Lung microvascular endothelial cell (primary cell): ENCODE results near the gene ADGRL3. TPM values are rescaled to one million over a fixed set of nuclear protein-coding genes. Genes with fewer than 3 reads are reported as not detected.
"Not testable (repeated sequence)": the region's sequence is repeated elsewhere in the genome, so short reads cannot be mapped to it uniquely, and the experiment has no call there.

ENCODE experiments used
- DNase-seq, 2 donors: peaks; one replicate each; pipeline versions ENCODE4 v3.0.0 to v3.0.0-alpha.2; 2010; ENCODE audit warnings: low read depth in 2 of 2
- total RNA-seq: library from RNA; depleted of rRNA; stranded (reverse); fragments of >200 nt; gene quantifications from 2 replicates; pipeline ENCODE4 v1.2.1, GENCODE V29; 2014

Gene ADGRL3
- total RNA-seq, 1 donor from 2014 or later: 1.6 TPM

DNA sequence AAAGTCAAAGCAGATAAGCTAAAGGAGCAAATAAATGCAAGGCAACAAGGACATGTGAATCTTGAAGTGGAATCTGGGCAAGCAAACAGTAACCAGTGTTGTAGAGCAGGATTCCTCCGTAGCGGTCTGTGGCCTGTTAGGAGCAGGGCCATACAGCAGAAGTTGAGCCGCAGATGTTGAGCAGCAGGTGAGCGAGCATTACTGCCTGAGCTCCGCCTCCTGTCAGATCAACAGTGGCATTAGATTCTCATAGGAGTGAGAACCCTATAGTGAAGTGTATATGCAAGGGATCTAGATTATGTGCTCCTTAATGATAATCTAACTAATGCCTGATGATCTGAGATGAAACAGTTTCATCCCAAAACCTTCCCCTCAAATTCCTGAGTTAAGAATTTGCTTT is 550.7 kb downstream of the ADGRL3 start:
- no peak for DNase-seq

- DNase-seq: no peak
Measured at GRCh38 chr4:61752617-61753016, 552.5 kb downstream of the ADGRL3 start.

DNA sequence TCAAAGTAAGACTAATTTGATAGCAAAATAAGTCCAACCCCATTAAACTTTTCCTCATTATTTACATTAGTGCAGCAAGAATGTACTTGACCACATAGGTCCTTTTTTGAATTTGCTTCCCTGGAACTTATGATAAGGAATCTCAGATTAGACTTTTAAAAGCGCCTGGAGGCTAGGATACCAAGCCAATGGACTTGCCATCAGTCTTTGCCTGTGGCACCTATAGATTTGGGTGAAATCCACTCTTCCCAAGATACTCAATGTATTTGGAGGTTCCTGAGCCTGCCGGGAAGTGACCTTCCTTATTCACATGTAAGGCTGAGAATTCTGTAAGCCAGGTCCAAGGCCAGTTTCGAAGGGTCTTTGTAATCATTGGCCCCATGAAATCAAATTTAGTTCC is 553.6 kb downstream of the ADGRL3 start:
- no peak for DNase-seq

DNA sequence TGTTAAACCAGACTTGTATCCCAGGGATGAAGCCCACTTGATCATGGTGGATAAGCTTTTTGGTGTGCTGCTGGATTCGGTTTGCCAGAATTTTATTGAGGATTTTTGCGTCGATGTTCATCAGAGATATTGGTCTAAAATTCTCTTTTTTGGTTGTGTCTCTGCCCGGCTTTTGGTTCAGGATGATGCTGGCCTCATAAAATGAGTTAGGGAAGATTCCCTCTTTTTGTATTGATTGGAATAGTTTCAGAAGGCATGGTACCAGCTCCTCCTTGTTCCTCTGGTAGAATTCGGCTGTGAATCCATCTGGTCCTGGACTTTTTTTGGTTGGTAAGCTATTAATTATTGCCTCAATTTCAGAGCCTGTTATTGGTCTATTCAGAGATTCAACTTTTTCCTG is 556.8 kb downstream of the ADGRL3 start:
- DNase-seq: not testable (repeated sequence)

- DNase-seq: not testable (repeated sequence)
Measured at GRCh38 chr4:61757983-61758382, 557.9 kb downstream of the ADGRL3 start.

GRCh38 chr4:61758596-61758995 is 558.5 kb downstream of the ADGRL3 start:
- not testable (repeated sequence) for DNase-seq

DNA sequence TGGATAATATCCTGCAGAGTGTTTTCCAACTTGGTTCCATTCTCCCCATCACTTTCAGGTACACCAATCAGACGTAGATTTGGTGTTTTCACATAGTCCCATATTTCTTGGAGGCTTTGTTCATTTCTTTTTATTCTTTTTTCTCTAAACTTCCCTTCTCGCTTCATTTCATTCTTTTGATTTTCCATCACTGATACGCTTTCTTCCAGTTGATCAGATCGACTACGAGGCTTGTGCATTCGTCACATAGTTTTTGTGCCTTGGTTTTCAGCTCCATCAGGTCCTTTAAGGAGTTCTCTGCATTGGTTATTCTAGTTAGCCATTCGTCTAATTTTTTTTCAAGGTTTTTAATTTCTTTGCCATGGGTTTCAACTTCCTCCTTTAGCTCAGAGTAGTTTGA is 559.1 kb downstream of the ADGRL3 start:
- DNase-seq: not testable (repeated sequence)

DNA sequence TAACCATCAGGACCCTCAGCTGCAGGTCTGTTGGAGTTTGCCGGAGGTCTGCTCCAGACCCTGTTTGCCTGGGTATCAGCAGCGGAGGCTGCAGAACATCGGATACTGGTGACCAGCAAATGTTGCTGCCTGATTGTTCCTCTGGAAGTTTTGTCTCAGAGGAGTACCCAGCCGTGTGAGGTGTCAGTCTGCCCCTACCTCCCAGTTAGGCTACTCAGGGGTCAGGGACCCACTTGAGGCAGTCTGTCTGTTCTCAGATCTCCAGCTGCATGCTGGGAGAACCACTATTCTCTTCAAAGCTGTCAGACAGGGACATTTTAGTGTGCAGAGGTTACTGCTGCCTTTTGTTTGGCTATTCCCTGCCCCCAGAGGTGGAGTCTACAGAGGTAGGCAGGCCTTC is 559.8 kb downstream of the ADGRL3 start:
- DNase-seq: not testable (repeated sequence)

GRCh38 chr4:61760820-61761219 is 560.7 kb downstream of the ADGRL3 start:
- DNase-seq: no peak

GRCh38 chr4:61762722-61763627 is 562.8 kb downstream of the ADGRL3 start:
- DNase-seq: no peak

- DNase-seq: no peak
Measured at GRCh38 chr4:61763682-61764081, 563.6 kb downstream of the ADGRL3 start.

DNA sequence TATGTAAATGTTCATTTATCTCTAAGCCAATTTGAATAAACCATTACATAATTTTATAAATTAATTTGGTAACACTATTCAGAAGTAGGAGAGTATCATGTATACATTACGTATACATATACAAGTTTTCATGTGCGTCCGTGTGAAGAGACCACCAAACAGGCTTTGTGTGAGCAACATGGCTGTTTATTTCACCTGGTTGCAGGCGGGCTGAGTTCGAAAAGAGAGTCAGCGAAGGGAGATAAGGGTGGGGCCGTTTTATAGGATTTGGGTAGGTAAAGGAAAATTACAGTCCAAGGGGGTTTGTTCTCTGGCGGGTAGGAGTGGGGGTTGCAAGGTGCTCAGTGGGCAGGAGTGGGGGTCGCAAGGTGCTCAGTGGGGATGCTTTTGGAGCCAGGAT is 564.0 kb downstream of the ADGRL3 start:
- not testable (repeated sequence) for DNase-seq

DNA sequence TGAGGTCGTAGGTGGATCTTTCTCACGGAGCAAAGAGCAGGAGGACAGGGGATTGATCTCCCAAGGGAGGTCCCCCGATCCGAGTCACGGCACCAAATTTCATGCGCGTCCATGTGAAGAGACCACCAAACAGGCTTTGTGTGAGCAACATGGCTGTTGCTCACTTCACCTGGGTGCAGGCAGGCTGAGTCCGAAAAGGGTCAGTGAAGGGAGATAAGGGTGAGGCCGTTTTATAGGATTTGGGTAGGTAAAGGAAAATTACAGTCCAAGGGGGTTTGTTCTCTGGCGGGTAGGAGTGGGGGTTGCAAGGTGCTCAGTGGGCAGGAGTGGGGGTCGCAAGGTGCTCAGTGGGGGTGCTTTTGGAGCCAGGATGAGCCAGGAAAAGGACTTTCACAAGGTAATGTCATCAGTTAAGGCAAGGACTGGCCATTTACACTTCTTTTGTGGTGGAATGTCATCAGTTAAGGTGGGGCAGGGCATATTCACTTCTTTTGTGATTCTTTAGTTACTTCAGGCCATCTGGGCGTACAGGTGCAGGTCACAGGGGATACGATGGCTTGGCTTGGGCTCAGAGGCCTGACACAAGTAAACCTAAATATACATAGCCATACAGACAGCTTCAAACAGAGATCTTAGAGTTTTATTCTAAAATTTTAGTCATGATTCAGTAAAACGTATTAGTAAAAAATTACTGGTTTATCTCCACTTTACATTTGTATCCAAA is 569.5 kb downstream of the ADGRL3 start:
- not testable (repeated sequence) for DNase-seq

DNA sequence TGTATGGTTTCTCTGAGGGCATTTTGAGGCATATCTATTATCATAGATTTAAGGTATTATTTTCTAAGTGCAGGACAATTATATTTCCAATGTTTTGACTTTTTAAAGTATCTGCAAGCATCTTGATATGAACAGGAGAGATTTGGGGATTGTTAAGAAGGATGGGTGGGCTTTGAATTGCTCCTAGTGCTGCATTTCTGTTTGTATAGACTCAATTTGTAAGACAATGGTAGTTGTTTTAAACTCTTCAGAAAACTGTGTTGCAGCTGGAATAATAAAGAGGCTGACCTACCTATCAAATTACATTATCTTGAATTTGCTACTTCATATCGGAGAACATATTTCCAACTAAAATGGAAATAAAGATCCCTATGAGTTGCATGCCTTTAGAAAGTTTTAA is 570.3 kb downstream of the ADGRL3 start:
- no peak for DNase-seq

GRCh38 chr4:61771056-61771455 is 570.9 kb downstream of the ADGRL3 start:
- DNase-seq: no peak

DNA sequence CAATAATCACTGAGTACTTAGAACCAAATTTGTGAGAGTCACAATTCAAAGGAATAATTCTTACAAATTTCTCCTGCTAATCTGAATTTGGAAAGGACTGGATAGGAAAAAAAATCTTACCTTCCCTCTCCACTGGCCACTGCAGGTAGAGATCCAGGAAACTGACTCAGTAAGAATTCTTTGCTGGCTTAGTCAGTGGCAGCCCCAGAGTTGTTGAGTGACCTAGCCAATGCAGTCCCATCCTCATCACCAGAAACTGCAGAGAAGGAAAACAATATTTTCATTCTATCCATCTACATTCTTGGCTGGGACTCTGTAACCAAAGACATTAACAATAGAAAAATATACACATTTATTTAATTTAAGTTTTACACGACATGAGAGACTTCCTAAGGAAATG is 572.0 kb downstream of the ADGRL3 start:
- no peak for DNase-seq

DNA sequence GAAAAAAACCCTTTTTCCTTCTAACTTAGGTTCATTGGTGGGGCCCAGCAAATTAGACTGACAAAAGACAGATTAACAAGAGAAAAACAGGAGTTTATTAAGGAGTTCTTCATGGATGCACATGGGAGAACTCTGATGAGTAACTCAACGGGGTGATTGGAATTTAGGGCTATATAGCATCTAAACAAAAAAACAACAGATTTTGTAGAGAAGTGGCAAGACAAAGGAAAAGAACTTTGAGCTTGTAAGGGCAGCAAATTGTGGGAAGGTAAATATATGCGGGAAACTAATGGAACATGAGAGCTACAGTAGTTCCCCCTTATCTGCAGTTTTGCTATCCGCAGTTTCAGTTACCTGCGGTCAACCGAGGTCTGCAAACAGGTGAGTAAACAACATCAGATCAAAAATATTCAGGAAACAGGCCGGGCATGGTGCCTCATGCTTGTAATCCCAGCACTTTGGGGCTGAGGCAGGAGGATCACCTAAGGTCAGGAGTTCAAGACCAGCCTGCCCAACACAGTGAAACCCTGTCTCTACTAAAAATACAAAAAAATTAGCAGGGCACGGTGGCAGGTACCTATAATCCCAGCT is 573.6 kb downstream of the ADGRL3 start:
- DNase-seq: no peak

DNA sequence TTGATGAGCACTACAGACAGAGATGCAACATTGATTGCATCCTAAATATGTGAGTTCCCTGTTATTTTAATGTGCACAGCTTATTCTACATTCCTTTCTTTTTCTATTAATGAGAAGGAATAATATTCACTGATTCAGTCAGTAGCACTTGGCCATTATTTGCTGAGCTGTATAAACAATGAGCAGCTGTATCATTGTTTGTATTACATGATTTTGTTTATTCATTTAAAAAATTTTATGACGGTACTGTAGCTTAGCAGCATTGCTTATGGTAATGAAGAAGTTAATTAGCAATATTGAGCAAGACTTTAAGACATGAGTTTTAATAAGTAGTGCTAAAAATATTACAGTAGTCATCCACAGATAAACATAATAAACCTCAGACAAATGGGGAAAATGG is 582.0 kb downstream of the ADGRL3 start:
- no peak for DNase-seq

- no peak for DNase-seq
Measured at GRCh38 chr4:61783050-61783449, 582.9 kb downstream of the ADGRL3 start.

GRCh38 chr4:61785761-61786160 is 585.6 kb downstream of the ADGRL3 start:
- no peak for DNase-seq

GRCh38 chr4:61786211-61786610 is 586.1 kb downstream of the ADGRL3 start:
- no peak for DNase-seq

DNA sequence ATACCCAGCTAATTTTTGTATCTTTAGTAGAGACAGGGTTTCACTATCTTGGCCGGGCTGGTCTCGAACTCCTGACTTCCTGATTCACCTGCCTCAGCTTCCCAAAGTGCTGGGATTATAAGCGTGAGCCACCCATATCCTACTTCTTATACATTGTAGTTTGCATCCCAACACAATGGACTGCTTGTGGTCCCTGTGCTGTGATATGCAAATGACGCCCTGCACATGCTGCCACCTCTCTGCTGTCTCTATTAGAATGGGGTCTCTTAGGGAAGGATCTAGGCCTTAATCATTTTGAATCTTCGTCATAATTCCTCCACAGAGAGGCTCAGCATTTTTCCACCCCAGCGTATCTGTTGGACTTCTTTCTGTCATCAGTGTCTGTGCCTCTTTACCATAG is 595.9 kb downstream of the ADGRL3 start:
- no peak for DNase-seq
